HEK293 (cell line): ENCODE measurements around the gene CBX5.

Source experiments
- CTCF ChIA-PET: fragments of 350-600 bp; formaldehyde crosslinking; extraction: SDS; loops from one replicate; lab custom pipeline; 2021; ENCODE audit warnings: antibody characterized with exemption; lab: Yijun Ruan, JAX
- POLR2A ChIA-PET: fragments of 300-600 bp; formaldehyde crosslinking; extraction: SDS; loops from one replicate; lab custom pipeline; 2020; ENCODE audit warnings: antibody characterized with exemption, inconsistent platforms; lab: Yijun Ruan, JAX
- H3K27ac ChIP-seq: fragments of 200-500 bp; sonication (Bioruptor generic); 2 replicates; pipeline ENCODE4 v1.5.1; 2014; ENCODE audit warnings: low read depth, low read length, control low read depth, inconsistent platforms; ENCODE audit errors: extremely low read depth
- H3K36me3 ChIP-seq, 2 experiments: fragments of 200-500 bp in 1 of 2; sonication (Bioruptor generic) in 1 of 2; 1 replicate in 1 of 2; 2 replicates in 1 of 2; pipeline ENCODE4 v1.5.1; 2014 to 2017; ENCODE audit warnings: inconsistent platforms in 2 of 2, low read length in 2 of 2; ENCODE audit not compliant: control insufficient read depth in 2 of 2, insufficient read depth in 1 of 2
- H3K4me1 ChIP-seq: fragments of 200-500 bp; sonication (Bioruptor generic); 2 replicates; pipeline ENCODE4 v1.5.1; 2014; ENCODE audit warnings: mild to moderate bottlenecking, low read length, inconsistent platforms; ENCODE audit not compliant: control insufficient read depth, insufficient read depth
- H3K4me3 ChIP-seq: 2 replicates; pipeline ENCODE4 v1.5.1; 2011; ENCODE audit warnings: low read depth, mild to moderate bottlenecking, control low read depth, low read length, moderate library complexity
- H3K9me3 ChIP-seq: fragments of 200-500 bp; sonication (Bioruptor generic); 2 replicates; pipeline ENCODE4 v1.5.1; 2014; ENCODE audit warnings: low read depth, low read length, inconsistent platforms; ENCODE audit not compliant: control insufficient read depth, insufficient read depth
- BCL11B ChIP-seq: fragments of 450-650 bp; formaldehyde crosslinking; IDR thresholded peaks from 2 replicates; pipeline ENCODE4 v1.5.1; 2016; ENCODE audit warnings: low read depth, missing biosample characterization, missing genetic modification characterization
- CTCF ChIP-seq: fragments of 450-650 bp; formaldehyde crosslinking; IDR thresholded peaks from 2 replicates; pipeline ENCODE4 v1.5.1; 2016; ENCODE audit warnings: missing biosample characterization, missing genetic modification characterization
- HOXA7 ChIP-seq: sonication (generic); formaldehyde crosslinking; IDR thresholded peaks from 2 replicates; pipeline ENCODE4 v1.8.1; 2022; ENCODE audit warnings: missing genetic modification reagents, borderline replicate concordance
- IKZF3 ChIP-seq: fragments of 450-650 bp; IDR thresholded peaks from 2 replicates; pipeline ENCODE4 v1.5.0; 2018; ENCODE audit warnings: missing biosample characterization, mild to moderate bottlenecking, missing genetic modification characterization, moderate library complexity
- PATZ1 ChIP-seq: fragments of 450-650 bp; formaldehyde crosslinking; IDR thresholded peaks from 2 replicates; pipeline ENCODE4 v1.5.1; 2016; ENCODE audit warnings: missing biosample characterization, missing genetic modification characterization
- ZBTB17 ChIP-seq: fragments of 450-650 bp; formaldehyde crosslinking; IDR thresholded peaks from 2 replicates; pipeline ENCODE4 v1.5.1; 2016; ENCODE audit warnings: missing biosample characterization, missing genetic modification characterization
- ZNF18 ChIP-seq: fragments of 450-650 bp; formaldehyde crosslinking; IDR thresholded peaks from 2 replicates; pipeline ENCODE4 v1.5.1; 2016; ENCODE audit warnings: missing biosample characterization, missing genetic modification characterization
- ZNF2 ChIP-seq: fragments of 450-650 bp; formaldehyde crosslinking; IDR thresholded peaks from 2 replicates; pipeline ENCODE4 v1.5.1; 2016; ENCODE audit warnings: missing biosample characterization, missing genetic modification characterization
- ZNF423 ChIP-seq: fragments of 450-650 bp; formaldehyde crosslinking; IDR thresholded peaks from 2 replicates; pipeline ENCODE4 v1.5.1; 2016; ENCODE audit warnings: missing biosample characterization, missing genetic modification characterization
- ZNF654 ChIP-seq: fragments of 450-650 bp; formaldehyde crosslinking; IDR thresholded peaks from 2 replicates; pipeline ENCODE4 v1.5.1; 2016; ENCODE audit warnings: low read depth, missing biosample characterization, missing genetic modification characterization
- ZXDB ChIP-seq: fragments of 450-650 bp; formaldehyde crosslinking; IDR thresholded peaks from 2 replicates; pipeline ENCODE4 v1.5.1; 2016; ENCODE audit warnings: missing biosample characterization, missing genetic modification characterization
- TF ChIP-seq, protein P1 (sequence below): fragments of 450-650 bp; formaldehyde crosslinking; IDR thresholded peaks from 2 replicates; pipeline ENCODE4 v1.5.1; 2016; ENCODE audit warnings: missing biosample characterization, missing genetic modification characterization
- TF ChIP-seq, protein P2 (sequence below): fragments of 450-650 bp; formaldehyde crosslinking; IDR thresholded peaks from 2 replicates; pipeline ENCODE4 v1.5.1; 2016; ENCODE audit warnings: missing biosample characterization, missing genetic modification characterization
- TF ChIP-seq, protein P3 (sequence below): fragments of 450-650 bp; formaldehyde crosslinking; IDR thresholded peaks from 2 replicates; pipeline ENCODE4 v1.5.1; 2016; ENCODE audit warnings: missing biosample characterization, missing genetic modification characterization

The CBX5 gene

GRCh38 chr12:54294152-54294952 lies 14.4 kb upstream of the CBX5 start:
- no peaks in the 10 kb centered on the region for H3K4me1 ChIP-seq
- no peak for TF ChIP-seq ZNF18
- 0 out of 2 replicates have a peak, but pooled peaks have one; percentile 36 for TF ChIP-seq BCL11B (tag by site-specific recombination)
- peak; percentile 69 for TF ChIP-seq CTCF (tag by site-specific recombination)
- TF ChIP-seq HOXA7 (CRISPR knock-in tag) = no peak
- TF ChIP-seq PATZ1 (tag by site-specific recombination) = 0 out of 2 replicates have a peak, but pooled peaks have one; percentile 19
- peak; percentile 61; the same call in 1 of the 2 replicates for TF ChIP-seq ZNF2 (tag by site-specific recombination)
- TF ChIP-seq ZNF423 = 0 out of 2 replicates have a peak, but pooled peaks have one; percentile 43
- TF ChIP-seq, protein P1, sequence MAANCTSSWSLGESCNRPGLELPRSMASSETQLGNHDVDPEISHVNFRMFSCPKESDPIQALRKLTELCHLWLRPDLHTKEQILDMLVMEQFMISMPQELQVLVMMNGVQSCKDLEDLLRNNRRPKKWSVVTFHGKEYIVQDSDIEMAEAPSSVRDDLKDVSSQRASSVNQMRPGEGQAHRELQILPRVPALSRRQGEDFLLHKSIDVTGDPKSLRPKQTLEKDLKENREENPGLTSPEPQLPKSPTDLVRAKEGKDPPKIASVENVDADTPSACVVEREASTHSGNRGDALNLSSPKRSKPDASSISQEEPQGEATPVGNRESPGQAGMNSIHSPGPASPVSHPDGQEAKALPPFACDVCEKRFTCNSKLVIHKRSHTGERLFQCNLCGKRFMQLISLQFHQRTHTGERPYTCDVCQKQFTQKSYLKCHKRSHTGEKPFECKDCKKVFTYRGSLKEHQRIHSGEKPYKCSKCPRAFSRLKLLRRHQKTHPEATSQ (tag by site-specific recombination) = no peak
- 0 out of 2 replicates have a peak, but pooled peaks have one; percentile 18 for TF ChIP-seq ZXDB (tag by site-specific recombination)
- TF ChIP-seq, protein P2, sequence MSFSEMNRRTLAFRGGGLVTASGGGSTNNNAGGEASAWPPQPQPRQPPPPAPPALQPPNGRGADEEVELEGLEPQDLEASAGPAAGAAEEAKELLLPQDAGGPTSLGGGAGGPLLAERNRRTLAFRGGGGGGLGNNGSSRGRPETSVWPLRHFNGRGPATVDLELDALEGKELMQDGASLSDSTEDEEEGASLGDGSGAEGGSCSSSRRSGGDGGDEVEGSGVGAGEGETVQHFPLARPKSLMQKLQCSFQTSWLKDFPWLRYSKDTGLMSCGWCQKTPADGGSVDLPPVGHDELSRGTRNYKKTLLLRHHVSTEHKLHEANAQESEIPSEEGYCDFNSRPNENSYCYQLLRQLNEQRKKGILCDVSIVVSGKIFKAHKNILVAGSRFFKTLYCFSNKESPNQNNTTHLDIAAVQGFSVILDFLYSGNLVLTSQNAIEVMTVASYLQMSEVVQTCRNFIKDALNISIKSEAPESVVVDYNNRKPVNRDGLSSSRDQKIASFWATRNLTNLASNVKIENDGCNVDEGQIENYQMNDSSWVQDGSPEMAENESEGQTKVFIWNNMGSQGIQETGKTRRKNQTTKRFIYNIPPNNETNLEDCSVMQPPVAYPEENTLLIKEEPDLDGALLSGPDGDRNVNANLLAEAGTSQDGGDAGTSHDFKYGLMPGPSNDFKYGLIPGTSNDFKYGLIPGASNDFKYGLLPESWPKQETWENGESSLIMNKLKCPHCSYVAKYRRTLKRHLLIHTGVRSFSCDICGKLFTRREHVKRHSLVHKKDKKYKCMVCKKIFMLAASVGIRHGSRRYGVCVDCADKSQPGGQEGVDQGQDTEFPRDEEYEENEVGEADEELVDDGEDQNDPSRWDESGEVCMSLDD (tag by site-specific recombination) = no peak
- TF ChIP-seq, protein P3, sequence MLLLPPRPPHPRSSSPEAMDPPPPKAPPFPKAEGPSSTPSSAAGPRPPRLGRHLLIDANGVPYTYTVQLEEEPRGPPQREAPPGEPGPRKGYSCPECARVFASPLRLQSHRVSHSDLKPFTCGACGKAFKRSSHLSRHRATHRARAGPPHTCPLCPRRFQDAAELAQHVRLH (tag by site-specific recombination) = peak; percentile 82; the same call in 1 of the 2 replicates
- TF ChIP-seq IKZF3 = peak; percentile 47; the same call in 1 of the 2 replicates
- 0 out of 2 replicates have a peak, but pooled peaks have one; percentile 4 for TF ChIP-seq ZBTB17
- peak; percentile 53 for TF ChIP-seq ZNF654
- TF ChIP-seq, all 188 proteins: peak for 10
- H3K9me3 ChIP-seq = no peaks in the 10 kb centered on the region
- CTCF ChIA-PET = interaction anchor here (0.6 to 5.6 kb wide), 27 partner anchors 8 to 1200 kb away, joined by 3 to 63 read pairs (median 7); partner anchors contain the start of gene COPZ1
- no peak overlapping the region for H3K4me3 ChIP-seq
- POLR2A ChIA-PET = interaction anchor here (1.2 to 6.0 kb wide), 5 partner anchors 8 to 65 kb away, joined by 3 to 37 read pairs (median 8); partner anchors contain the start of genes CBX5, COPZ1 and HNRNPA1
- no peak overlapping the region for H3K27ac ChIP-seq
- H3K36me3 ChIP-seq = no peaks in the 10 kb centered on the region
